GM19372 (cell line): ENCODE data around the gene NLRP7.
"Not testable (repeated sequence)": the region's sequence is repeated elsewhere in the genome, so short reads cannot be mapped to it uniquely, and the experiment has no call there.

Experiments
- ATAC-seq: cut with Tn5 transposase; IDR thresholded peaks from one replicate; pipeline ENCODE4 v1.9.1; 2021; ENCODE audit warnings: mild to moderate bottlenecking, low read depth, moderate library complexity; ENCODE audit not compliant: unreplicated experiment

The NLRP7 gene

DNA sequence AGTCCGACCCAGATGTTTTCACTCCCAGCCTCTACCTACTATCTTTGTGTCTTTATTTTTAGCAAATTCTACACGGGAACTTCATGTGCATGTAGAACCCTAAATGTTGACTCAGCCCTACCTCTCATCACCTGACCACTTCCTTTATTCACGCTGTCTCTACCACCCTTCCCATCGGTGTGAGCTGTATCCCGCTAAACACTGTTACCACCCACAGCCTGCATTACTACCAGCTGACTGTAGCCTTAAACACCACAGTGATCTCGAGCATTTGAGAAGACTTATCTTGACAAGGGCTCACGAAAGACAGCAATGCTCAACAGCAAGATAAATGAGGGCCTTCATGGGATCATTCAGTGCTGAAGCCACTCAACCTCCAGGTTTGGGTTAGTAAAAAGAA, 26.2 kb downstream of the NLRP7 start:
- no peak for ATAC-seq

GRCh38 chr19:54919646-54920563, 27.4 kb downstream of the NLRP7 start:
- ATAC-seq: not testable (repeated sequence)

GRCh38 chr19:54918499-54918898, 28.8 kb downstream of the NLRP7 start:
- ATAC-seq: no peak

- ATAC-seq: no peak
Measured at GRCh38 chr19:54916822-54917221, 30.5 kb downstream of the NLRP7 start.

GRCh38 chr19:54907899-54908298, 39.4 kb downstream of the NLRP7 start:
- ATAC-seq: not testable (repeated sequence)

GRCh38 chr19:54906819-54907218, 40.5 kb downstream of the NLRP7 start:
- no peak for ATAC-seq

DNA sequence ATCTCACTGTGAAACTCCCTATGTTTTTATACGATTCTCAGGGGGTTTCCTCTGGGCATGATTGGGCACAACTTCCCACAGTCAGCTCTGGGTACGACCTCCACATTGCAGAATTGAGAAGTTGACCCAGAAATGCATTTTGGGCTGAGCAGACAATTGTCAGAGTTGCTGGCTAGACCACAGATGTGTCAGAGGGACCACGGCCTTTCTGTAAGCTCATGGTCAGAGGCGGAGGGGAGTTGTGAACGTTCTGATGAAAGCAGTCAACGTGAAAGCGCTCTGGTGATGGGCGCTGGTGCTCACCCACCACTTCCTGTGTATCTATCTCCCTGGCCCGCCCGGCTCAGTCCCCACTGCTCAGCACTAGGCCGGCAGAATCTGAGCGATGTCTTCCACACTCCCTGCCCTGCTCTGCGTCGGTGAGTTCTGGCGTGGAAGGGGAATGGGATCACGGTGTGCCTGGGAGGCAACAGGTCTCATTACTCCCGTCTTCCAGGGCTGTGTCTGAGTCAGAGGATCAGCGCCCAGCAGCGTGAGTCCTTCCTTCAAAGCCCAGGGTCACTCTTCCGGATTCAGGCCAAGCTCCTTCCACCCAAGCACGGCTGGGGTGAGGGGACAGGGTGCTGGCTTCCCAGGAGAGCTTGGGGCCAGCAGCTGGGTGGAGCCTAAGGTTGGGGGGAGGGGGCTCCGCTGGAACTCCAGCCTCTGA, 41.4 kb downstream of the NLRP7 start, which contains the start of gene NCR1:
TSS of gene NCR1 (plus strand) at position 346 of the 709 bp plus-strand sequence. CDS start at position 386, 40 bp downstream.
- ATAC-seq: no peak

GRCh38 chr19:54905421-54905802, 41.9 kb downstream of the NLRP7 start:
- ATAC-seq: no peak

DNA sequence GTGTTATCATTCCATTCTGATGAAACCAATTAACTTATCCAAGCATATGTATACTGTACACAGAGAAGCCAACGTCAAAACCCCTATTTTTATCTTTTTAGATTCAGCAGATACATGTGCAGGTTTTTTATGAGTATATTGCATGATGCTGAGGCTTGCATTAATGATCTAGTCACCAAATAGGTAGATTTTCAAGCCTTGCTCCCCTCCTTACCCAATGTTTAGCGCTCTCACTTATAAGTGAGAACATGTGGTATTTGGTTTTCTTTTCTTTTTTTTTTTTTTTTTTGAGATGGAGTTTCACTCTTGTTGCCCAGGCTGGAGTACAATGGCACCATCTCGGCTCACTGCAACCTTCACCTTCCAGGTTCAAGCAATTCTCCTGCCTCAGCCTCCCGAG, 43.1 kb downstream of the NLRP7 start:
- not testable (repeated sequence) for ATAC-seq

GRCh38 chr19:54903303-54903702, 44.0 kb downstream of the NLRP7 start:
- no peak for ATAC-seq

DNA sequence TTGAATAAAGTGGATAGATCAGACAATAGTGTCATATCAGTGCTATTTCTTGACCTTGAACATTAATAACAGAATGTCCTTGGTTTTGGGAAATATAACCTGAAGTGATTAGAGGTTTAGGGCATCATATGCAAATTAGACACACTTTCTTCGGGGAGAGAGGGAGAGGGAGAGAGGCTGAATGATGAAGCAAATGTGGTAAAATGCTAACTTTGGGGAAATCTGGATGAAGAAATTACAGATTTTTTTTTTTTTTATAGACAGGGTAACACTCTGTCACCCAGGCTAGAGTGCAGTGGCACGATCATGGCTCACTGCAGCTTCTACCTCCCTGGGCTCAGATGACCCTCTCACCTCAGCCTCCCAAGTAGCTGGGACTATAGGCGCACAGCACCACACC, 45.3 kb downstream of the NLRP7 start:
- ATAC-seq: no peak

GRCh38 chr19:54901153-54901552, 46.2 kb downstream of the NLRP7 start:
- ATAC-seq: not testable (repeated sequence)

- ATAC-seq: not testable (repeated sequence)
Measured at GRCh38 chr19:54899646-54900045, 47.7 kb downstream of the NLRP7 start.

DNA sequence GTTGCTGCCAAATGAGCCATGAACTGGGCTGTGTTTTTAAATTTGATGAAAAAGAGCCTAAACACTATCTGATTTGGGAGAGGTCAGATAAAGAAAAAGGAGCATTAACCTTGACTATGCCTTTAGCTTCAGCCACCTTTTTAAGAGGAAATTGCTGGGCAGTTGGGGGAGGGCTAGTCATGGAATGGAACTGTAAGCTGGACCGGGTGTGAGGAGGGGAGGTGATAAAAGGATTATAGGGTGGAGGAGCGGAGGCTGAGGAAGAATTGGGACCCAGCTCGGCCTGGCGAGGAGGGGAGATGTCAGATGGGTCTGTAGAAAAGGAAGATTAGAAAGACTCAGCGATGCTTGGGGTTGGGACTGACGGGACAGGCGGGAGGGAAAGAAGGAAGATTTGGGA, 48.6 kb downstream of the NLRP7 start:
- not testable (repeated sequence) for ATAC-seq

GRCh38 chr19:54896036-54896435, 51.3 kb downstream of the NLRP7 start:
- ATAC-seq: no peak

GRCh38 chr19:54894106-54894505, 53.2 kb downstream of the NLRP7 start:
- not testable (repeated sequence) for ATAC-seq

DNA sequence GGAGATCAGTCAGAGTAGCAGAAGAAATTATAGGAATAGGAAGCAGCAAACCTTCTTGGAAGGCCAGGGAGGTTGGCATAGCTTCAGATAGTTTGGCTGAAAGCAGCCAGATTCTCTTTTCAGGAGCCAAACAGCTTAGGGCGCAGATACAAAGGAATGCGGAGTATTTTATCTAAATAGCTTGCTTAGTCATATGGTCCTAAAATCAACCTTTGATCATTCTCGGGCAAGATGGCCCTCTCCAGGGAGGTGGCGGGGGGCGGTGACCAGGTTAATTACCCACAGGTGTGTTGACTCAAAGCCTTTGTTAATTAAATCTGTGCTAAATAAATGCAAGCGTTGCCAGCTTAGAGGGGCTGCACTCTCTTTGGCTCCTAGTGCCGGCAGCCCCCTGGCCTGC, 53.9 kb downstream of the NLRP7 start:
- no peak for ATAC-seq

DNA sequence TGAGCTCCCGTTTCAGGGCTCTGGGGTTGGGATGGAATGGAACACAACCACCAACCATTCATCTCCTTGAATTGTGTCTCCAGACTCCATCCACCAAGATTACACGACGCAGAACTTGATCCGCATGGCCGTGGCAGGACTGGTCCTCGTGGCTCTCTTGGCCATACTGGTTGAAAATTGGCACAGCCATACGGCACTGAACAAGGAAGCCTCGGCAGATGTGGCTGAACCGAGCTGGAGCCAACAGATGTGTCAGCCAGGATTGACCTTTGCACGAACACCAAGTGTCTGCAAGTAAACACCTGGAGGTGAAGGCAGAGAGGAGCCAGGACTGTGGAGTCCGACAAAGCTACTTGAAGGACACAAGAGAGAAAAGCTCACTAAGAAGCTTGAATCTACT, 57.8 kb downstream of the NLRP7 start:
- no peak for ATAC-seq

DNA sequence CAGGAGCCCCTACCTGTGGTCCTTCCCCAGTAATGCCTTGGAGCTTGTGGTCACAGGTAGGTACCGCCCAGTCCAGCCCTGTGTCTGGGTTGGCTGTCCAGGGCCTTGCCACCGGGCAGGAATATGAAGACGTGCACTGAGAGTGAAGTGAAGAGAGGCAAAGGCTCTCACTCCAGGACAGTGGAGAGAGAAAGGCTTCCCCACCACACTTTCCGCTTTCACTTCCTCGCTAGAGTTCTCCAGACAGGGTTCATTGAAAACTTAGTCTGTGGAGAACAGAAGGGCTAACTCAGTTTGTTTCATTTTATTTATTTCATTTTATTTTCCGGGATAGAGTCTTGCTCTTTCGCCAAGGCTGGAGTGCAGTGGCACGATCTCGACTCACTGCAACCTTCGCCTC, 59.1 kb downstream of the NLRP7 start:
- no peak for ATAC-seq

DNA sequence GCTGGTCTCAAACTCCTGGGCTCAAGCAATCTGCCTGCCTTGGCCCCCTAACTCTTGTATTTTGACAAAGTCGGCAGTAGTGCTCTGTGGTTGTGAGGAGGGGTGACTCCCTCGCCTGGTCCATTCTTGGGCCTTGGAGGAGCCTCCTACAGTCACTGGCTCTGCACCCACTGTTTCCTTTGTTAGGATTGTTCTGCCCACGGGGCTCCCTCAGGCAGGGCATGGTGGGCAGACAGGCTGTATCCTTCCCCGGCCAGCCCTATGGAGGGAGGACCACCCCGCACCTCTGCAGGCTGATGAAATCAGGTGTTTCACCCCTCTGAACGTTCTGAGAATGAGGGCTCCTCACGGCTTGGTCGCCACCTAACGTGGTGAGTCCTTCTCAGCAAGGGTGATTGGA, 64.1 kb downstream of the NLRP7 start:
- no peak for ATAC-seq

GRCh38 chr19:54882758-54883157, 64.6 kb downstream of the NLRP7 start:
- ATAC-seq: no peak

DNA sequence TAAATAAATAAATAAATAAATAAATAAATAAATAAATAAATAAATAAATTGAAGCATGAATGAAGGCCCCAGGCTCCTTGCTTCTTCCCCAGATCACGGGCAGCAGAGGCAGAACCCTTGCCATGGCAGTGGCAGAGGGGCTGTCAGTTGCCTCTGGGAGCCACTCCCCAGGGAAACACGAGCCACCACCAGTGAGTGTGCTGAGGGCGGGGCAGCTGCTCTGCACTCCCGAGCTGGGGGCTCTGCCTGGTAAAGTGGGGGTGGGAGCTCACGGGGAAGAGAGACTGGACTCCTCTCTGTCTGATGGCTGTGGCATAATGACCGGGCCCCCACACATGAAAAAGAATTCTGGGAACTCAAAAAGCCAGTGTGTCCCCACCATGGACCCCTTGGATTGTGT, 65.4 kb downstream of the NLRP7 start:
- no peak for ATAC-seq
